ENCODE measurements around the gene NSUN7. TPM values are rescaled to one million over a fixed set of nuclear protein-coding genes. Genes with fewer than 3 reads are reported as not detected.

NSUN7 gene
- total RNA-seq, 1 donor, result under 0.01 TPM

GRCh38 chr4:40744218-40744617, 5.5 kb upstream of the NSUN7 start:
- no peak overlapping the region for H3K27ac ChIP-seq (ENCODE audit: low read depth, low read length)
- H3K36me3 ChIP-seq (ENCODE audit: insufficient read depth, low read length), result no peaks in the 10 kb centered on the region
- no peaks in the 10 kb centered on the region for H3K9me3 ChIP-seq (ENCODE audit: low read depth, low read length)
- H3K4me3 ChIP-seq (ENCODE audit: insufficient read depth, low read length), result no peak overlapping the region
- no peaks in the 10 kb centered on the region for H3K4me1 ChIP-seq (ENCODE audit: insufficient read depth, low read length)
- no peak overlapping the region for H2AFZ ChIP-seq (ENCODE audit: low read length)
- no peak overlapping the region for H3K4me2 ChIP-seq (ENCODE audit: insufficient read depth, low read length)
- TF ChIP-seq CTCF (IDR thresholded peaks at IDR 0.05; ENCODE audit: extremely low read depth, low read depth, low read length), result no peak
- no peaks in the 10 kb centered on the region for H4K20me1 ChIP-seq (ENCODE audit: insufficient read depth, low read length)
- no peak for DNase-seq (ENCODE audit: insufficient read length, low spot score, missing footprints)
- no peaks in the 10 kb centered on the region for H3K79me2 ChIP-seq (ENCODE audit: insufficient read depth, low read length)
- H3K27me3 ChIP-seq (ENCODE audit: insufficient read depth, low read length), result peaks cover 15% of the 10 kb centered on the region

GRCh38 chr4:40745285-40745984, 4.3 kb upstream of the NSUN7 start:
- Histone ChIP-seq H3K9me3 (ENCODE audit: low read depth, low read length) (no peaks in the 10 kb centered on the region), H3K4me2 (ENCODE audit: insufficient read depth, low read length) (no peak overlapping the region), H3K27me3 (ENCODE audit: insufficient read depth, low read length) (peaks cover 25% of the 10 kb centered on the region), H4K20me1 (ENCODE audit: insufficient read depth, low read length) (no peaks in the 10 kb centered on the region), H3K36me3 (ENCODE audit: insufficient read depth, low read length) (no peaks in the 10 kb centered on the region), H3K79me2 (ENCODE audit: insufficient read depth, low read length) (no peaks in the 10 kb centered on the region), H3K4me3 (ENCODE audit: insufficient read depth, low read length) (no peak overlapping the region), H3K4me1 (ENCODE audit: insufficient read depth, low read length) (peaks cover 2% of the 10 kb centered on the region), H2AFZ (ENCODE audit: low read length) (no peak overlapping the region), H3K27ac (ENCODE audit: low read depth, low read length) (no peak overlapping the region)
- TF ChIP-seq CTCF (IDR thresholded peaks at IDR 0.05; ENCODE audit: extremely low read depth, low read depth, low read length), result no peak
- DNase-seq (ENCODE audit: insufficient read length, low spot score, missing footprints), result no peak

GRCh38 chr4:40747207-40747835, 2.4 kb upstream of the NSUN7 start:
- H3K36me3 ChIP-seq (ENCODE audit: insufficient read depth, low read length), result no peaks in the 10 kb centered on the region
- H3K79me2 ChIP-seq (ENCODE audit: insufficient read depth, low read length), result no peaks in the 10 kb centered on the region
- H3K4me1 ChIP-seq (ENCODE audit: insufficient read depth, low read length), result peaks cover 4% of the 10 kb centered on the region
- H2AFZ ChIP-seq (ENCODE audit: low read length), result no peak overlapping the region
- peaks cover 38% of the 10 kb centered on the region for H3K27me3 ChIP-seq (ENCODE audit: insufficient read depth, low read length)
- no peaks in the 10 kb centered on the region for H4K20me1 ChIP-seq (ENCODE audit: insufficient read depth, low read length)
- no peaks in the 10 kb centered on the region for H3K9me3 ChIP-seq (ENCODE audit: low read depth, low read length)
- H3K4me3 ChIP-seq (ENCODE audit: insufficient read depth, low read length), result no peak overlapping the region
- no peak overlapping the region for H3K27ac ChIP-seq (ENCODE audit: low read depth, low read length)
- H3K4me2 ChIP-seq (ENCODE audit: insufficient read depth, low read length), result no peak overlapping the region
- no peak for DNase-seq (ENCODE audit: insufficient read length, low spot score, missing footprints)
- no peak for TF ChIP-seq CTCF (IDR thresholded peaks at IDR 0.05; ENCODE audit: extremely low read depth, low read depth, low read length)

- H3K27me3 ChIP-seq (ENCODE audit: insufficient read depth, low read length), result peaks cover 31% of the 10 kb centered on the region
- H3K36me3 ChIP-seq (ENCODE audit: insufficient read depth, low read length), result no peaks in the 10 kb centered on the region
- no peak overlapping the region for H3K27ac ChIP-seq (ENCODE audit: low read depth, low read length)
- peak; percentile 55 for DNase-seq (ENCODE audit: insufficient read length, low spot score, missing footprints)
- peak overlapping the region; percentile 96 for H2AFZ ChIP-seq (ENCODE audit: low read length)
- no peak for TF ChIP-seq CTCF (IDR thresholded peaks at IDR 0.05; ENCODE audit: extremely low read depth, low read depth, low read length)
- H3K79me2 ChIP-seq (ENCODE audit: insufficient read depth, low read length), result no peaks in the 10 kb centered on the region
- H3K4me1 ChIP-seq (ENCODE audit: insufficient read depth, low read length), result peaks cover 4% of the 10 kb centered on the region
- no peaks in the 10 kb centered on the region for H3K9me3 ChIP-seq (ENCODE audit: low read depth, low read length)
- peak overlapping the region; percentile 65 for H3K4me3 ChIP-seq (ENCODE audit: insufficient read depth, low read length)
- no peaks in the 10 kb centered on the region for H4K20me1 ChIP-seq (ENCODE audit: insufficient read depth, low read length)
- peak overlapping the region; percentile 86 for H3K4me2 ChIP-seq (ENCODE audit: insufficient read depth, low read length)
These were observed 905 bp downstream of the NSUN7 start for GRCh38 chr4:40750461-40751258.
